Kidney capillary endothelial cell (primary cell): ENCODE results near the gene DPP3.

Experiments
- DNase-seq: peaks from one replicate; pipeline ENCODE4 v3.0.0-alpha.2; 2018; ENCODE audit warnings: low spot score

Gene DPP3

DNA sequence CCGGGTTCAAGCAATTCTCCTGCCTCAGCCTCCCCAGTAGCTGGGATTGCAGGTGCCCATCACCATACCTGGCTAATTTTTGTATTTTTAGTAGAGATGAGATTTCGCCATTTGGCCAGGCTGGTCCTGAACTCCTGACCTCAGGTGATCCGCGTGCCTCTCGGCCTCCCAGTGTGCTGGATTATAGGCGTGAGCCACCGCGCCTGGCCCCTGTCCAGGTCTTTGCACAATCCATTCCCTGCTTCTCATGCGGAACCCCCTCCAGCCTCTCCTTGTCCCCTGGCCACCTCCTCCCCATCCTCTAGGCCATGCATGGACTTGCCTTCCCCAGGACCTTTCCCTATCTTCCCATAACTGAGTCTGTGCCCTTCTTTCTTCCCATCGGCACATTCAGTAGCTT, 8.7 kb downstream of the DPP3 start:
- no peak for DNase-seq

DNA sequence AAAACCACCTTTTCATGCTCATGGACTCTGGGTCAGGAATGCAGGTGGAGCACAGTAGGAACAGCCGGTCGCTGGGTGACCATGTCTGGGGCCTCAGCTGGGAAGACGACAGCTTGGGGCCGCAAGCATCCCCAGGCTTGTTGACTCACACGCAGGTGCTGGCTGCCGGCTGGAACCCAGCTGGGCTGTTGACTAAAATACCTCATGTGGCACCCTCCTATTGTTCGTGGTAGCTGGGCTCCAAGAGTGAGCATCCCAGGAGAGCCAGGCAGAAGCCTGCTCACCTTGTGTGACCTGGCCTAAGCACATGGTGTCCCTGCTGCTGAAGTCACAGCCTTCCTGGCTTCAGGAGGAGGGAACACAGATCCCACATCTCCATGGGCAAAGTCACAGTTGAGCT, 9.4 kb downstream of the DPP3 start:
- no peak for DNase-seq

DNA sequence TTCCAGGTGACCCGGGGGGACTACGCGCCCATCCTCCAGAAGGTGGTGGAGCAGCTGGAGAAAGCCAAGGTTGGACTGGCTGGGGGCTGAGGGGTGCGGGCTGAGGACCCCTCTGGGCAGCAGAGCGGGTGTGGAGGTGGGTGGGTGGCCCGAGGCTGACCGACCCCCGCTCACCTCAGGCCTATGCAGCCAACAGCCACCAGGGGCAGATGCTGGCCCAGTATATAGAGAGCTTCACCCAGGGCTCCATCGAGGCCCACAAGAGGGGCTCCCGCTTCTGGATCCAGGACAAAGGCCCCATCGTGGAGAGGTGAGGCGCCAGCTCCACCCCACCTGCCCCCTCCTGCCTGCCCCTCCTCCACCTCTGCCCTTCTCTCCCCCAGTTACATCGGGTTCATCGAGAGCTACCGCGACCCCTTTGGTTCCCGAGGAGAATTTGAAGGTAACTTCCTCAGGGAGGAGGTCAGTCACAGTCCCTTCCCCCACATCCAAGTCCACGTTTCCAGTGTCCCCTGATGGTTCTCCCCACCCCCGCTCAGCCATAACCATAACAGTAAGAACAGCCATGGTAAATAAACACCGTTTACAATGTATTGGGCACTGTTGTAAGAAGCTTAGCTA, 11.2 kb downstream of the DPP3 start:
- no peak for DNase-seq

DNA sequence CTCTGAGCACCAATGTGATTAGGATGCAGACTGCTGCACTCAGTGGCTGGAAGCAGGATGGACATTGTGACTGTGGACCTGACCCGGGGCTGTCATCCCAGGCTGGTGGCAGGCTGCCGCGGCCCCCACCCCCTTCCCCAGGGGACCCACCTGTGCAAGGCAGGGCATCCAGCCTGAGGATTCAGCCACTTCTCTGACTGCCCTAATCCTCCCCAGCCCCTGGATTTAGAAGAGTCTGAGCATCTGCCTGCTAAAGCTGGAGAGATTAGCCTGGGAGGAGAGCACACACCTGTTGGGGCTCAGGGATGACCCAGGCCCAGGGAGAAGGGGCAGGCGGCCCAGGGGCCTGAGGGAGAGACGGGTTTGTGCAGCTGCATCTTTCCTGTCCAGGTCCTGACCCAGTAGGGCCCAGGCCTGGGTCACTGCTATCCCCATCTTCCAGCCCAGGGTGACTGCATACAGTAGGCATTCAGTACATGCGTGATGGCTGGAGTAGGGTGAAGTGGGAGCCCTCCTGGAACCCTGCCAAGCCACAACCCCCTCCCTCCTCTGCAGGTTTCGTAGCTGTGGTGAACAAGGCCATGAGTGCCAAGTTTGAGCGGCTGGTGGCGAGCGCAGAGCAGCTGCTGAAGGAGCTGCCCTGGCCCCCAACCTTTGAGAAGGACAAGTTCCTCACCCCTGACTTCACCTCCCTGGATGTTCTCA, 12.1 kb downstream of the DPP3 start:
- DNase-seq: no peak

DNA sequence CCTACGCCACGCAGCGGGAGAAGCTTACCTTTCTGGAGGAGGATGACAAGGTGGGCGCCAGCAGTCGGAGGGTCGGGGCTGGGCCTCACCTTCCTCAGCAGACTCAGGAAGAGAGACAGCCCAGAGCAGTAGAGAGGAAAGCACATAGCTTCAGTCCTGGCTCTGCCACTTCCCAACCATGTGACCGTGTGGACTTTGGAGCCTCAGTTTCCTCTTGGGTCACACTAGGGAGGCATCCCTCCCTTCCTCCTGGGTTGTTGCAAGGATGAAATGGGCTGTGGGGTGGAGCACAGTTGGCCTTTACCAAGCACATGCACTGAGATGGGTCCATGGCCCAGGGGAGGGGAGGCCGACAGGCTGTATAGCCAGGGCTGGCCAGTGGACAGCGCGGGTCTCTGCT, 12.9 kb downstream of the DPP3 start:
- DNase-seq: no peak

DNA sequence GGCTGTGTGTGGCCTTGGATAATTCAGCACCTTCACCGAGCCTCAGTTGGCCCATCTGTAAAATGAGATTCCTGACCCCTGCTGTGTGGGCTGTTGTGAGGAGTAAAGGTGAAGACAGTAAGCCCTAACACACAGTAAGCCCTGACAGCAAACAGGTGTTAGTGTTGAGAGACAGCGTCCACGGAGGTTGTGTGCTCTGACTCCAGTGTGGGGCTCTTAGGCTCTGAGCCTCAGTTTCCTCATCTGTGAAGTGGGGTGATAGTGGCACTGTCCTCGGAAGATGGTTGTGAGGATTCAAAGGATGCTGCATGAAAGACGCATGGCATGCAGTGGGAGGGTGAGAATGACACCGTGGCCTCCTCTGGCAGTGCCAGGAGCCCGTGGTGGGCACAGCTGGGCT, 14.2 kb downstream of the DPP3 start:
- no peak for DNase-seq

DNA sequence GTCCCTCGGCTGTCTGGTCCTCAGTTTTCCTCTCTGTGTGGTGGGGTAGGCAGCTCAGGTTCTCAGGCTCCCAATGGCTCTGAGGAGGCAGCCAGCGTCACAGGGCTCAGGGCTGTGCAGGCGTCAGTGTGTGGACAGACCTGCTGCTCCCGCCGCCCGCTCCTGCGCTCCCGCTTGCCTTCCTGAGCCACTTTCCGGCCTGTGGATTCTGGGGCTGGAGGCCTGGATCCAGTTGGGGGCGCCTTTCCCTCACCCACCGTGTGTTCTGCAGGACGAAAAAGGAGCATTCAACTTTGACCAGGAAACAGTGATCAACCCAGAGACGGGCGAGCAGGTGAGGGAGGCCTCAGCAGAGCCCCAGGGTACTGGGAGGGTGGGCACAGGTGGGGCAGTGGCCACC, 14.7 kb downstream of the DPP3 start:
- DNase-seq: no peak

DNA sequence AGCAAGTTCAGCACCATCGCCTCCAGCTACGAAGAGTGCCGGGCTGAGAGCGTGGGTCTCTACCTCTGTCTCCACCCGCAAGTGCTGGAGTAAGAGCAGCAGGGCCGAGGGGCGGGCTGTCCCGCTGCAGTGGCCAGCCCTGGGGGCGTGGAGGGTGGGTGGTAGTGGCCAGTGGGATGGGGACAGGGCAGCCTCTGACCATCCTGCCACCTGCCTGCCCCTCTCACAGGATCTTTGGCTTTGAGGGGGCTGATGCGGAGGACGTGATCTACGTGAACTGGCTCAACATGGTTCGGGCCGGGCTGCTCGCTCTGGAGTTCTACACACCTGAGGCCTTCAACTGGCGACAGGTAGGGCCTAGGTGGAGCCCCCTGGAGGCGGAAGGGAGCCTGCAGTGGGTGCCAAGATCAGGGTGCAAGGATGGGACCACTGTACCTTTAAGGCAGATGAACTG, 15.2 kb downstream of the DPP3 start:
- no peak for DNase-seq

DNA sequence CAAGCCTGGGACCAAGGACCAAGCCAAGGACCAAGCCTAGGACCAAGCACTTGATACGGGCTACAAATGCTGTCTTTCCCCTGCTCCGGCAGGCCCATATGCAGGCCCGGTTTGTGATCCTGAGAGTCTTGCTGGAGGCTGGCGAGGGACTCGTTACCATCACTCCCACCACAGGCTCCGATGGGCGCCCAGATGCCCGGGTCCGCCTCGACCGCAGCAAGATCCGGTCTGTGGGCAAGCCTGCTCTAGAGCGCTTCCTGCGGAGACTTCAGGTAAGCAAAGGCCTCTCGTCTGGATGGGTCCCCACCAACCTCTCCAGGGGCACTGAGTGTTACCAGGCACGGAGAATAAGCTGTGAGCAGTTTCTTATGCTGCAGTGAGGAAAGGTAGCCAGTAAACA, 17.0 kb downstream of the DPP3 start:
- DNase-seq: no peak

DNA sequence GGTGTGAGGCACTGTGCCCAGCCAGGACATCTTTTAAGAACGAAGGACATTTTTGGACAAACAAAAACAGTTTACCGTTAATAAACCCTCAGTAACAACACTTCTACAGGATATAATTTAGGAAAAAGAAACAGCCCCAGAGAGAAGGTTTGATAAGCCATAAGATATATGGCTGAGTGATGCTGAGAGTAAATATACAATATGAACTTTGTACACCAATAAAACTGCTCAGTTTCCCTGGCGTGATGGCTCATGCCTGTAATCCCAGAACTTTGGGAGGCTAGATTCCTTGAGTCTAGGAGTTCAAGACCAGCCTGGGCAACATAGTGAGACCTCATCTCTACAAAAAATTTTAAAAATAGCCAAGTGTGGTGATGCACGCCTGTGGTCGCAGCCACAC, 18.3 kb downstream of the DPP3 start:
- no peak for DNase-seq

DNA sequence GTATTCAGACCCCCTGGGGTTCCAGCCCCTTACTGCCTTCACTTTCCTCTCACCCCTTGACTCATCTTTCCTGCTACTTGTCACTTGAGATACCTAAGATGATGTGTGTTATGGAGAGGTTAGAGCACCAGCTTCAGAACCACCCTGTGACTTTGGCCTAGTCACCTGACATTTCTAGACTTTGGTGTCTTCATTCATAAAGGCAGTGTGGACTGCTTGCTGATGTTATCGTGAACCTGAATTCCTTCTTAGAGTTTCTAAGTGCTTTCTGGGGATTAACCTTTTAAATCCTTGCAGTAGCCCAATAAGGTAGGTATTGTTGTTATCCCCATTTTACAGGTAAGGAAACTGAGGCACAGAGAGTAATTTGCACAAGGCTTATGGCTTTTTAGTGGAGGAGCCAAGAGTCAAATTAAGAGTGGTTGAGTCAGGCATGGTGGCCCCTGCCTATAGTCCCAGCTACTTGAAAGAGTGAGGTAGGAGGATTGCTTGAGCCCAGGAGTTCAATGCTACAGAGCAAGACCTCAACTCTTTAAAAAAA, 25.1 kb downstream of the DPP3 start:
- DNase-seq: no peak

DNA sequence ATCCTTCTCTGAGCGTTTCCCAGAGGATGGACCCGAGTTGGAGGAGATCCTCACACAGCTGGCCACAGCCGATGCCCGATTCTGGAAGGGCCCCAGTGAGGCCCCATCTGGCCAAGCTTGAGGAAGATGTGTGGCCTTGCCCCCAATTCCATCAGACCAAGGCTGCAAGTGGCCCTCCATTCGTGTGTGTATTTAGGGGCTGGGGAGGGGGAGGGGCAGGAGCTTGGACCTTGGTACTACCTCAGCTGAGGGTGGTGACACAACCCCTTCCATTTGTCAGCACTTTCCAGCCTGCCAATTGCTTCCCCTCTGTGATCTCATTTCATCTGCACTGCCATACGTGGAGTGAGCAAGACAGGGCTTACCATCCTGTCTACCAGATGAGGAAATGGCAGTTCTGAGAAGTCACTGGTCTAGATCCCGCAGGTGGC, 28.9 kb downstream of the DPP3 start:
- no peak for DNase-seq

DNA sequence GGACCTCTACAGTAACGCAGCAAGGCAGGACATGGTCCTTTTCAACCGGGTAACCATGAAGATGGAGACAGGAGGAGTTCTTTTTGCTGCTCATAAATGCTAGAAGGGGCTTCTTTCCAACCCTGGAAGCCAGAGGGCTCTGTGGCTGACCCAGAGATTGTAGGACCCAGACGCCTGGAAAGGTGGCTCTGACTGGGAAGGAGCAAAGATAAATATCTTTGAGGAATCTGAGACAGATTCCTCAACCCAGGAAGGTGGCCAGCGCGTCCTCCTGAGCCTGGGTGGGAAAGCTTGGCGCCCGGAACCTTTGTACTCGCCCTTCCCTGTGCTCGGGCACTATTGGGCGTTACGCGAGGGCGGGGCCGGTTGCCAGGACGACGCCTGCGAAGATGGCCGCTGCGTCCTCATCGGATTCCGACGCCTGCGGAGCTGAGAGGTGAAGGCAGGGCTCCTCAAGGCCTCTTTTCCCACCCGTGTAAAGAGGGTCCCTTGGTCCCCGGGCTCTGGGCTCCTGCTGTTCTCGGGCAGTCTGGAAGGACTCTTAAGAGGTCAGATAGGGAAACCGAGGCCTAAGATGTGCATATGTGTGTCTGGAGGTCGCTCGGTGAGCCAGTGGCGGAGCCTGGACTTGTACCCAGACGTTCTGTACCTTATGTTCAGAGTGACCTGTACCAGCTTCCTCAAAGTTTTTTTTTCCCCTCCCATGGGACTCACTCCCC, 30.2 kb downstream of the DPP3 start, which contains the start of gene BBS1:
Gene BBS1, plus strand, starts transcription at position 365 of the 719 bp plus-strand sequence. Its CDS starts 25 bp downstream, at position 390.
- DNase-seq: peak; percentile 69

DNA sequence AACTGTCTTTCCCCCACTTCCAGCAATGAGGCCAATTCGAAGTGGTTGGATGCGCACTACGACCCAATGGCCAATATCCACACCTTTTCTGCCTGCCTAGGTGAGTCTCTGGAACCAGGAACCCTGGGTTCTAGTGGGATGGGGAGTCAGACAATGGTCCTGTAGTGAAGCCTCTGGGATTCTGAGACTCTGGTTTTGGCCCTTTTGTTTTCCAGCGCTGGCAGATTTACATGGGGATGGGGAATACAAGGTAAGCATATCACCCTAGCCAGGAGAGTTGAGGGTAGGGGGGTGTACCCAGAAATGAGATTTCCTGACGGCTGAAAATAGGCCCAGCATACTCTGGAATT, 30.7 kb downstream of the DPP3 start:
- DNase-seq: no peak

DNA sequence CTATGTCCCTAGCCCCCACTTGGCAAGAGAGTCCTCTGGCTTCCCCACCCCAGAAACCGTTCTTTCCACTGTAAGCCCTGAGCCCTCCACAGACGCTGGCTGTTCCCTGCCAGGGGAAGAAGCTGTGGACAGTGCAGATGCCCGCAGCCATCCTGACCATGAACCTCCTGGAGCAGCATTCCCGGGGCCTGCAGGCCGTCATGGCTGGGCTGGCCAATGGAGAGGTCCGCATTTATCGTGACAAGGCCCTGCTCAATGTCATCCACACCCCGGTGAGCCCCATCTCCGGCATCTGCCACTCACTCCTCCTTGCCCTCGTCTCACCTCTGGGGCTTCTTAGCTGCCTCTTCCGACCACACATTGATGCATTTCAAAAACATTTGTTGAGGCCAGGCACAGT, 43.4 kb downstream of the DPP3 start:
- no peak for DNase-seq

DNA sequence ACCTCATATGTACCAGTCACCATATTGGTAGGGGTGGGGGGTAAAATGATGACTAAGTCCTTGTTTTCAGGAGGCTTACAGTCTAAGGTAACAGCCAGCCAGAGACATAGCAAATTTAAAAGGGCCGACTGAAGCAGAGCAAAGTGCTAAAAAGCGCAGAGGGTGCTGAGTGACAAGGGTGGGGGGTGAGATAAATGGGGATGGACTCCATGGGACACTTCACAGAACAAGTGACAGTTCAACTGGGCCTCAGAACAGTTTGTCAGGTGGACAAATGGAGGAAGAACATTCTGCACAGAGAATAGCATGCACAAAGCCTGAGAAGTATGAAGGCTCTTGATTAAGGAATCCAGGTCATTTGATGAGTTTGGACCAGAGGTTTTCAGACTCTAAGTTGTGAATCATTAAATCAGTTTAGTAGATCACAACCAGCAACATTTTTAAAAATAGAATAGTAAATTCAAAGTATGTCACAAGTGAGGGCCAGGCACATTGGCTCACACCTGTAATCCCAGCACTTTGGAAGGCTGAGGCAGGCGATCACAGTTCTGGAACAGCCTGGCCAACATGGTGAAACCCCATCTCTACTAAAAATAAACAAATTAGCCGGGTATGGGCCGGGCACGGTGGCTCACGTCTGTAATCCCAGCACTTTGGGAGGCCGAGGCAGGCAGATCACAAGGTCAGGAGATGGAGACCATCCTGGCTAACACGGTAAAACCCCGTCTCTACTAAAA, 44.2 kb downstream of the DPP3 start:
- no peak for DNase-seq

DNA sequence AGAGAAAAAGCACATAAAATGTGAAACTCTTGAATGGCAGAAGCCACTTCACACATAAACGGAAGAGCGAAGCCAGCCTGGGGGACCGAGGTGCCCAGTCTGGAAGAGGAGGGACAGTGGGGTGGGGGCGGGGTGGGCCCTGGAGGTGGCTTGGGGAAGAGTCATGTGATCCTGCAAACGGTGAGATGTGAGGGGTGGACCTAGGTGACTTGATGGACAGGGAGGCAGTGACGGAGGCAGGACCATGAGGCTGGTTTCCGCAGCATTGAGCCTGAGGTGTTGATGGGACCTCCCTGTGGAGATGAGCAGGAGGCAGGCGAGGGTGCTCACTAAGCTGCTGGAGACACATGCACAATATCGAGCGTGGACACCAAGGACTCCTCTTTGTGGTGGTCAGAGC, 48.8 kb downstream of the DPP3 start:
- no peak for DNase-seq

DNA sequence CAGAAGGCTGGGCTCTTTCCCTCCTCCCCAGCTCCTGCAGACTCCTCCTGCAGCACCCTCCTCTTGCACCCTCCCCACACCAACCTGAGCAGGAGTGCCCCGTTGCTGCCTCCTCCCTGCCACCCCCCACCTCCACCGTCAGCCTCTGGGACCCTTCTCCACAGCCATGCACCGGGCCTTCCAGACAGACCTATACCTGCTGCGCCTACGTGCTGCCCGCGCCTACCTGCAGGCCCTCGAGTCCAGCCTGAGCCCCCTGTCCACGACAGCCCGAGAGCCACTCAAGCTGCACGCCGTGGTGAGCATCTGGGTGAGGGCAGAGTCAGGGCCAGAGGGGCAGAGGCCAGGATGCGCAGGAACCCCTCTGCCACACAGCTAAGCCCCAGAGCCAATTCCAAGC, 49.4 kb downstream of the DPP3 start:
- DNase-seq: no peak

DNA sequence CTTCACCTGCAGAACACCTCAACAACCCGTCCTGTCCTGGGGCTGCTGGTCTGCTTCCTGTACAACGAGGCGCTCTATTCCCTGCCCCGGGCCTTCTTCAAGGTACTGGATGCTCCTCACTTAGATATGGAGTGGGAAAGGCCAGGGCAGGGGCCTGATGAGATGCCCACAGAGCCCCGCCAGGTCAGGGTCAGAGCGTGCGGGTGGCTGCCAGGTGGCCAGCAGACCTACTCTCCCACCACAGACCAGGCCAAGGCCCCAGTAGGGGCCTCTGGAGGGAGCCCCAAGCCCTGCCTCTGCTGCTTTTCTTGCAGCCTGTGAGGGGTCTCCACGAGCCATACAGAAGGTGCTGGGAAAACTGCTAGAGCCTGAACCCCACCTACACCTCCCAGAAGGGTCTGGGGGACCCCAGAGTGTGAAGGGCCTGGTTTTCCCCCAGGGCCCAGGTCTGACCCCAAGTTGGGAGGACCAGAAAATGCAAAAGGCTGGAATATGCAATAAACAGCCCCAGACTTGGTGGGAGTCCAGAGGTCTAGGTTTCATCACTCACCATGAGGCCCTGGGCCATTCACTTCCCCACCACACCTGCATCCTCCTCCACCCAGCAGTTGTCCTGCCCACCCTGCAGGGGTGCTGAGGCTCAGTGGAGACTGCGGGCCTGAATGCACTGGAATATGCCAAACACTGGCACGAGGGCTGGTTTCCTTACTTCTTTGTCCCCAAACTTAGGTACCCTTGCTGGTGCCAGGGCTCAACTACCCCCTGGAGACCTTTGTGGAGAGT, 50.9 kb downstream of the DPP3 start:
- DNase-seq: no peak

DNA sequence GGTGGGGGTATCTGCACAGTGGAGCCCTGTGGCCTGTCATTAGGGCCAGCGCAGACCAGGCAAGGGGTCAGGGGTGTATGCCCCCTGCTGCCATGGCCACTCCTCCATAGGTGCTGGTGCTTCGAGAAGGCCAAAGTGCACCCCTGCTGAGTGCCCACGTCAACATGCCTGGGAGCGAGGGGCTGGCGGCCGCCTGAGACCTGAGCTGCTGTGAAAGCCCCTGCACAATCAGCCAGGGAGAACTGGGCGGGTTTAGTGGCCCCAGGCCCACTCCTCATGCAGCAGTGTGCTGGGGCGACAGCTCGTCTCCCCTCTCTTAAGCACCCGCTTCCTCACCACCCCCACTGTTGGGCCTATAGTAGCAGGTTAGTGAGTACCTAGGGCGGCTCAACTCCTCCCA, 51.6 kb downstream of the DPP3 start:
- no peak for DNase-seq

DNA sequence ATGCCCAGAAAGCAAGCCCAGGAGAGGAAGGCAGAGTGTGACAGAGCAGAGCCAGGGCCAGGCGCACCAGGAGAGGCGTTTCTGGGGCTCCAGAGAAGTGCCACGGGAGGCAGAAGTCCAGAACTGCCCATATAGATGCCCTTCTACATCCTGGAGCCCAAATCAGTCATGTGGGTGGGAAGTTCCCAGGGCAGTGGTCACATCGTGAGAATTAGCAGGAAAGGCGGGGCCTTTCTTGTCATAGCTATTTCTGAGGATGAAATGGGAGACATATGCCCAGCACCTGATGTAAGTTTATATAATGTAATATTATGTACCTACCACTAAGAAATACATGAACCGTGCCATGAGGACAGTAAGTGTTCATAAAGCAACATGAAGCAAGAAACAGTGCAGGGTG, 52.5 kb downstream of the DPP3 start:
- DNase-seq: no peak
